Measurements from ENCODE around the gene KIR3DL2.
"Not testable (repeated sequence)": the region's sequence is repeated elsewhere in the genome, so short reads cannot be mapped to it uniquely, and the experiment has no call there.

KIR3DL2 gene

DNA sequence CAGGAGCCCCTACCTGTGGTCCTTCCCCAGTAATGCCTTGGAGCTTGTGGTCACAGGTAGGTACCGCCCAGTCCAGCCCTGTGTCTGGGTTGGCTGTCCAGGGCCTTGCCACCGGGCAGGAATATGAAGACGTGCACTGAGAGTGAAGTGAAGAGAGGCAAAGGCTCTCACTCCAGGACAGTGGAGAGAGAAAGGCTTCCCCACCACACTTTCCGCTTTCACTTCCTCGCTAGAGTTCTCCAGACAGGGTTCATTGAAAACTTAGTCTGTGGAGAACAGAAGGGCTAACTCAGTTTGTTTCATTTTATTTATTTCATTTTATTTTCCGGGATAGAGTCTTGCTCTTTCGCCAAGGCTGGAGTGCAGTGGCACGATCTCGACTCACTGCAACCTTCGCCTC lies 38.0 kb downstream of the KIR3DL2 start:
- DNase-seq (ENCODE audit: extremely low read depth, low read depth): no peak
- TF ChIP-seq, protein P1, sequence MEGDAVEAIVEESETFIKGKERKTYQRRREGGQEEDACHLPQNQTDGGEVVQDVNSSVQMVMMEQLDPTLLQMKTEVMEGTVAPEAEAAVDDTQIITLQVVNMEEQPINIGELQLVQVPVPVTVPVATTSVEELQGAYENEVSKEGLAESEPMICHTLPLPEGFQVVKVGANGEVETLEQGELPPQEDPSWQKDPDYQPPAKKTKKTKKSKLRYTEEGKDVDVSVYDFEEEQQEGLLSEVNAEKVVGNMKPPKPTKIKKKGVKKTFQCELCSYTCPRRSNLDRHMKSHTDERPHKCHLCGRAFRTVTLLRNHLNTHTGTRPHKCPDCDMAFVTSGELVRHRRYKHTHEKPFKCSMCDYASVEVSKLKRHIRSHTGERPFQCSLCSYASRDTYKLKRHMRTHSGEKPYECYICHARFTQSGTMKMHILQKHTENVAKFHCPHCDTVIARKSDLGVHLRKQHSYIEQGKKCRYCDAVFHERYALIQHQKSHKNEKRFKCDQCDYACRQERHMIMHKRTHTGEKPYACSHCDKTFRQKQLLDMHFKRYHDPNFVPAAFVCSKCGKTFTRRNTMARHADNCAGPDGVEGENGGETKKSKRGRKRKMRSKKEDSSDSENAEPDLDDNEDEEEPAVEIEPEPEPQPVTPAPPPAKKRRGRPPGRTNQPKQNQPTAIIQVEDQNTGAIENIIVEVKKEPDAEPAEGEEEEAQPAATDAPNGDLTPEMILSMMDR (IDR thresholded peaks at IDR 0.05; ENCODE audit: low read depth, low read length): no peak

DNA sequence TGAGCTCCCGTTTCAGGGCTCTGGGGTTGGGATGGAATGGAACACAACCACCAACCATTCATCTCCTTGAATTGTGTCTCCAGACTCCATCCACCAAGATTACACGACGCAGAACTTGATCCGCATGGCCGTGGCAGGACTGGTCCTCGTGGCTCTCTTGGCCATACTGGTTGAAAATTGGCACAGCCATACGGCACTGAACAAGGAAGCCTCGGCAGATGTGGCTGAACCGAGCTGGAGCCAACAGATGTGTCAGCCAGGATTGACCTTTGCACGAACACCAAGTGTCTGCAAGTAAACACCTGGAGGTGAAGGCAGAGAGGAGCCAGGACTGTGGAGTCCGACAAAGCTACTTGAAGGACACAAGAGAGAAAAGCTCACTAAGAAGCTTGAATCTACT lies 39.3 kb downstream of the KIR3DL2 start:
- TF ChIP-seq, protein P1 (IDR thresholded peaks at IDR 0.05; ENCODE audit: low read depth, low read length): no peak

GRCh38 chr19:54893406-54893805 lies 43.2 kb downstream of the KIR3DL2 start:
- DNase-seq (ENCODE audit: extremely low read depth, low read depth): no peak

More for the DNA sequence above, 39.3 kb downstream of the KIR3DL2 start:
- DNase-seq (ENCODE audit: extremely low read depth, low read depth): no peak

DNA sequence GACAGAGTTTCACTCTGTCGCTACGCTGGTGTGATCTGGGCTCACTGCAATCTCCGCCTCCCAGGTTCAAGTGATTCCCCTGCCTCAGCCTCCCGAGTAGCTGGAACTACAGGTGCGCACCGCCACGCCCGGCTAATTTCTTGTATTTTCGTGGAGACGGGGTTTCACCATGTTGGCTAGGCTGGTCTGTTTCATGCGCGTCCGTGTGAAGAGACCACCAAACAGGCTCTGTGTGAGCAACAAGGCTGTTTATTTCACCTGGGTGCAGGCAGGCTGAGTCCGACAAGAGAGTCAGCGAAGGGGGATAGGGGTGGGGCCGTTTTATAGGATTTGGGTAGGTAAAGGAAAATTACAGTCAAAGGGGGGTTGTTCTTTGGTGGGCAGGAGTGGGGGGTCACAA lies 43.9 kb downstream of the KIR3DL2 start:
- DNase-seq (ENCODE audit: extremely low read depth, low read depth): not testable (repeated sequence)

More at GRCh38 chr19:54893406-54893805, 43.2 kb downstream of the KIR3DL2 start:
- TF ChIP-seq, protein P1 (IDR thresholded peaks at IDR 0.05; ENCODE audit: low read depth, low read length): no peak

DNA sequence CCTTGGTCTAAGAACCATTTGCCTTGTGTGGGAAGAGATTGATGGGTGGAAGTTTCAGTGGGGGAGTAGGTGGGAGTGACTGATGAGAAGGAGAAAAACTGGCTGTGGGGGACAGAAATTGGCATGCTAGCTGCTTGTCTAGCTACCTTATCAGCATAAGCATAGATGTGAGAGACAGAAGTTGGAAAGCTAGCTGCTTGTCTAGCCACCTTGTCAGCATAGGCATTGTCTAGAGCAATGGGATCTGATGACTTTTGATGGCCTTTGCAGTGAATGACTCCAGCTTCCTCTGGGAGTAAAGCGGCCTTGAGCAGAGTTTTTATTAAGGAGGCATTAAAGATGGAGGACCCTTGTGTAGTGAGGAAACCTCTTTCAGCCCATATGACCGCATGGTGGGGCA lies 45.8 kb downstream of the KIR3DL2 start:
- TF ChIP-seq, protein P1 (IDR thresholded peaks at IDR 0.05; ENCODE audit: low read depth, low read length): no peak
- DNase-seq (ENCODE audit: extremely low read depth, low read depth): no peak

DNA sequence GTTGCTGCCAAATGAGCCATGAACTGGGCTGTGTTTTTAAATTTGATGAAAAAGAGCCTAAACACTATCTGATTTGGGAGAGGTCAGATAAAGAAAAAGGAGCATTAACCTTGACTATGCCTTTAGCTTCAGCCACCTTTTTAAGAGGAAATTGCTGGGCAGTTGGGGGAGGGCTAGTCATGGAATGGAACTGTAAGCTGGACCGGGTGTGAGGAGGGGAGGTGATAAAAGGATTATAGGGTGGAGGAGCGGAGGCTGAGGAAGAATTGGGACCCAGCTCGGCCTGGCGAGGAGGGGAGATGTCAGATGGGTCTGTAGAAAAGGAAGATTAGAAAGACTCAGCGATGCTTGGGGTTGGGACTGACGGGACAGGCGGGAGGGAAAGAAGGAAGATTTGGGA lies 48.4 kb downstream of the KIR3DL2 start:
- not testable (repeated sequence) for DNase-seq (ENCODE audit: extremely low read depth, low read depth)

GRCh38 chr19:54899646-54900045 lies 49.4 kb downstream of the KIR3DL2 start:
- DNase-seq (ENCODE audit: extremely low read depth, low read depth): not testable (repeated sequence)

DNA sequence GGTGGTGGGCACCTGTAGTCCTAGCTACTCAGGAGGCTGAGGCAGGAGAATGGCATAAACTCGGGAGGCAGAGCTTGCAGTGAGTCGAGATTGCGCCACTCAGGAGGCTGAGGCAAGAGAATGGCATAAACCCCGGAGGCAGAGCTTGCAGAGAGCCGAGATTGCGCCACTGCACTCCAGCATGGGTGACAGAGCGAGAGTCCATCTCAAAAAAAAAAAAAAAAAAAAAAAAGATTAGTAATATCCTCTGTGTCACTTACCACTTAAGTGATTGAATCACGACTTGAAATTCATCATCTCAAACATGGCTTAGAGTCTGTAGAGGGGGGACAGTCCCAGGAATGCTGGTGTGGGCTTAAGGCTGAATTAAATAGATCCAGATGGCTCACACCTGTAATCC lies 50.9 kb downstream of the KIR3DL2 start:
- DNase-seq (ENCODE audit: extremely low read depth, low read depth): not testable (repeated sequence)

GRCh38 chr19:54902061-54902460 lies 51.8 kb downstream of the KIR3DL2 start:
- TF ChIP-seq, protein P1 (IDR thresholded peaks at IDR 0.05; ENCODE audit: low read depth, low read length): no peak

GRCh38 chr19:54903303-54903702 lies 53.1 kb downstream of the KIR3DL2 start:
- no peak for DNase-seq (ENCODE audit: extremely low read depth, low read depth)
- TF ChIP-seq, protein P1 (IDR thresholded peaks at IDR 0.05; ENCODE audit: low read depth, low read length): no peak

More at GRCh38 chr19:54902061-54902460, 51.8 kb downstream of the KIR3DL2 start:
- DNase-seq (ENCODE audit: extremely low read depth, low read depth): no peak

- not testable (repeated sequence) for DNase-seq (ENCODE audit: extremely low read depth, low read depth)
Observed at GRCh38 chr19:54904261-54904660, 54.0 kb downstream of the KIR3DL2 start.

All from AG09319 (cell line).